CD4-positive, alpha-beta T cell treated with Interferon alpha-2 for 1 hour (primary cell): Measurements from ENCODE around the gene CYSRT1.
A peak's percentile ranks its signal among the peaks of the same experiment; 100 is the strongest.

Source experiments
- DNase-seq, 2 donors: peaks; one replicate each; pipeline ENCODE4 v3.0.0-alpha.2; 2020 to 2022

The CYSRT1 gene

DNA sequence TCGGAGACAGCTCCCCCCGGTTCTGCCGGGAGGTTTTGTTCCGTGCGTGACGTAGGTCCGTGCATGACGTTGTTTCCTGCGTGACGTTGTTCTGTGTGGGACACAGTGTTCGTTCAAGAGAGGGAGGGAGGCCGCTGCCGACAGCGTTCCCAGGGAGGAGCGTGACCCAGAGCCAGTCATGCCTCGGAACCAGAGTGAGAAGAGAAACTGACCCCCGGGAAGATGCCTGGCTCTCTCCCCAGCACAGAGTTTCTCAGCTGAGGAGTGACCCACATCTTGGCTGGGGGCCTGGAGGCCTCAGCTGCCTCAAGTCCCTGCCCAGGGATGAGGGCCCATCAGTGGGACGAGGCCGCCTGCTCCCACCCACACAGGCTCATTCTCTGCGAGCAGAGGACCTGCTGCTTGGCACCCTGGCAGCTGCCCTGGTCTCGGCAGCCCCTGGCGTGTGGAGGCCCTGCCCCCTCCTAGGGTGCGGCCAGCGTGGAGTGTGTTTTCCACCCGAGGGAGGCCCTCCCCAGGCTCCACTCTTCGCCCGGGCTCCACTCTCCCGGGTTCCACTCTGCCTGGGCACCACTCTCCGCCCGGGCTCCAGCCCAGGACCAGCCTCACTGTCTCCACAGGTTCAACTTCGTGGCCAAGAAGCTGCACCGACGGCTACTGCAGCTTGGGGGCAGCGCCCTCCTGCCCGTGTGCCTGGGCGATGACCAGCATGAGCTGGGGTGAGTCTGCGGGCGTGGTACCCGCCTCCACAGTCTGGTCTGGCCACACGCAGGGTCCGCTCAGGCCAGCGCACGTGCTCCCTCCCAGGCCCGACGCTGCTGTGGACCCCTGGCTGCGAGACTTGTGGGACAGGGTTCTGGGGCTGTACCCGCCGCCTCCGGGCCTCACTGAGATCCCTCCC lies 11.6 kb upstream of the CYSRT1 start:
- DNase-seq = no peak

DNA sequence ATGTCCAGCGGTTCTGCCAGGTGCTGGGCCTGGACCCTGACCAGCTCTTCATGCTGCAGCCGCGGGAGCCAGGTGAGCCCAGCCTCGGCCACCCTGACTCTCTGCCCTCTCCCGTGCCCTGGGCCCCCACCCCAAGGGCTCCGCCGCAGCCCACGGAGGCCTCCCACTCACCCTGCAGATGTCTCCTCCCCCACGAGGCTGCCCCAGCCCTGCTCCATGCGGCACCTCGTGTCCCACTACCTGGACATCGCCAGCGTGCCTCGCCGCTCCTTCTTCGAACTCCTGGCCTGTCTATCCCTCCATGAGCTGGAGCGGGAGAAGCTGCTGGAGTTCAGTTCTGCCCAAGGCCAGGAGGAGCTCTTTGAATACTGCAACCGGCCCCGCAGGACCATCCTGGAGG lies 10.4 kb upstream of the CYSRT1 start:
- DNase-seq = no peak

DNA sequence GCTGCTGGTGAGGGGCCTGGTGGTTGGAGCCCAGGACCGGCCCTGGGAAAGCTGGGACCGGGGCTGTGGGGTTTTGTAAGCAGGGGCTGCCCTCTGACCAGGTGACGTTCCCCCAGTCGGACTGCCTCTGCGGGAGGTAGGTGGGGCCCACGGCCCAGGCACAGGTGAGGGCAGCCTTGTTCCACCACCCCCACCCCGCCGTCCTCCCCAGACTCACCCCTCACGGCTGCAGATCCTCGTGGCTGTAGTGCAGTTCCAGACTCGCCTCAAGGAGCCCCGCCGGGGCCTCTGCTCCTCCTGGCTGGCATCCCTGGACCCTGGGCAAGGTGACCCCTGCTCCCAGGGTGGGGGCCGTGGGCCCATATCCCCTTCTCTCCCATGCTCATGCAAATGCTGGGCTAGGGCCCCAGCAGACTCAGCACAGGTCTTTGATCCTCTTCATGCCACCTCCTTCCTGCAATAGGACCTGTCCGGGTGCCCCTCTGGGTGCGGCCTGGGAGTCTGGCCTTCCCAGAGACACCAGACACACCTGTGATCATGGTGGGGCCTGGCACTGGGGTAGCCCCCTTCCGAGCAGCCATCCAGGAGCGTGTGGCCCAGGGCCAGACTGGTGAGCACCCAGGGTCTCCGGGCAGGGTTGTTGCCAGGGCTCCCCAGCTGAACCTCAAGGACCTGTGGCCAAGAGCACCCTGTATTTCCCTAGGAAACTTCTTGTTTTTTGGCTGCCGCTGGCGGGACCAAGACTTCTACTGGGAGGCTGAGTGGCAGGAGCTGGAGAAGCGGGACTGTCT lies 9.6 kb upstream of the CYSRT1 start:
- no peak for DNase-seq

DNA sequence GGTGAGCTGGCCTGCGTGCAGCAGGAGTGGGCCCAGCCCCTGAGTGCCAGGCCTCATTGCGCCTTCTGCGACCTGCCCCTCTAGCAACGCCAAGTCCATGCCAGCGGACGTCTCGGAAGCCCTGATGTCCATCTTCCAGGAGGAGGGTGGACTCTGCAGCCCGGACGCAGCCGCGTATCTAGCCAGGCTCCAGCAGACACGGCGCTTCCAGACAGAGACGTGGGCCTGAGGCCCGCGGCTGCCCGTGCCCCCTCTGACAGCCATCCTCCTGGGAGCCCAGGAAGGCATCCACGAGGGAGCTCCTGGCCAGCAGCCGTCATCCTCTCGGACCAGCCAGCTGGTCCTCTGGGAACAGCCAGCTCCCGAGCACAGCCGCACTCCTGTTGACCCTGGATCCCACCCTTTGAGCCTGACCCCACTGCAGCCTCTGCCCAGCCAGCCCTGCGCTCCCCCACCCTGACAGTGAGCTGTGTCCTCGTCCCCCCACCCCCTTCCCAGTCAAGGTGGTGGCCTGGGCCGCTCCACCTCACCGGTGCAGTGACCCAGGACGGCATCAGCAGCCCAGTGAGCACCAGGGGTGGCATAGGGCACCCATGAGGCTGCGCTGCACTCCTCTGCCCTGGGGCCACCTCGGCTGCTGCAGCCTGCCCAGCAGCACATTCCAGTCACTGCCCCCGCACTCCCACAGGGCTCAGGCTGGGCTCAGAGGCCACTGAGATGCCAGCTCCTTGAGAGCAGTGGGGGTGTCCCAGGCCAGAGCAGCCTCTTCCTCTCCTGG lies 8.6 kb upstream of the CYSRT1 start:
- no peak for DNase-seq

DNA sequence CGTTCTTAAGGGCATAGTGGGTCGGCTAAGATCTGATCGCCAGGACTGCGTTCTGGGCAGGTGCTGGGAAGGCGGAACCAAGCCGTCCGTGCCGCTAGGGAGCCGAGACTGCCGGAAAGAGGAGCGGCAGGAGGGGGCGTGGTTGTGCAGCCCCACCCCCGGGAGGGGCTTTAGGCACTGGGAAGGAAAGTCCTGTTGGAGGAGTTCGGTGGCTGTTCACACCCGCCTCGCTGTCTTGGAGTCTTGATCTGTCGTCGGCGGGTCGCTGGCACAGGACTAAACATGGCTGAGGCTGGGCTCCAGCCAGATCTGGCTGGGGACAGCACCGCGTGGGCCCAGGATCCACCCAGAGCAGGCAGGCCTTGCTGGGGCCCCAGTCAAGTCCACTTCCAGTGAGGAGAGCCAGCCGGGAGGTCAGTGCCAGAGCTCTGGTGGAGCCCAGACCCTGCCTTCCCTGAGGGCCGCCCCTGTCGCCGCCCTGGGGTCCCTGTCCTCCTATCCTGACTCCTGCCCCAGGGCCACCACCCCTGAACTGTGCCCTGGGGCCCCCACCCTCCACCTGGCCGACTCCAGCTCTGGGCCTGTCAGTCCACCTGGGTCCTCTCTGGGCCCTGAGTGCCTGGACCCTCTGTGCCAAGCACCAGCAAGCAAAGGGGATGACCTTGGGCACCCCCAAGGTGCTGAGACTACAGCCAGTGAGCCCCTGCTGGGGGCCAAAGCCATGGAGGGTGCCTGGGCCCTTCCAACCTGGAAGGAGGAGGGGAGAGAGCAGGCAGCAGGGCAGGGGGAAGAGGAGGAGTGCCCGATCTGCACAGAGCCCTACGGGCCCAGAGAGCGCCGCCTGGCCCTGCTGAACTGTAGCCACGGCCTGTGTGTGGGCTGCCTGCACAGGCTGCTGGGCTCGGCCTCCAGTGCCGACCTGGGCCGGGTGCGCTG lies 7.4 kb upstream of the CYSRT1 start:
- no peak for DNase-seq

DNA sequence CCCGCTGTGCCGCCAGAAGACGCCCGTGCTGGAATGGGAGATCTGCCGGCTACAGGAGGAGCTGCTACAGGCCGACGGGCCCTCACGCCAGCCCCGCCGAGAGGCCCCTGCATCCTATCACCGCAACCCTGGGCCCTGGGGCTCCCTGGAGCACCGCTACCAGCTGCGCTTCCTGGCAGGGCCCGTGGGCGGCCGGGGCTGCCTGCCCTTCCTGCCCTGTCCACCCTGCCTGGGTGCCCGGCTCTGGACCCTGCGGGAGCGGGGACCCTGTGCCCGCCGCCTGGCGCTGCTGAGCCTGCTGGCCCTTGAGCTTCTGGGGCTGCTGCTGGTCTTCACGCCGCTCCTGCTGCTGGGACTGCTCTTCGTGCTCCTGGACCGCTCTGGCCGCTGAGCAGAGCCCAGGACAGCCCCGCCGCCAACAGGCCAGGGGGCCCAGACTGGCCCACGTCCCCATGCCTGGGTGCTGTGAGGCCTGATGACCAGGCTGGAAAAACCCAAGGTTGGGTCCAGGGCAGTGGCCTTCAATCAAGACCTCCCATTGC lies 6.7 kb upstream of the CYSRT1 start:
- no peak for DNase-seq

DNA sequence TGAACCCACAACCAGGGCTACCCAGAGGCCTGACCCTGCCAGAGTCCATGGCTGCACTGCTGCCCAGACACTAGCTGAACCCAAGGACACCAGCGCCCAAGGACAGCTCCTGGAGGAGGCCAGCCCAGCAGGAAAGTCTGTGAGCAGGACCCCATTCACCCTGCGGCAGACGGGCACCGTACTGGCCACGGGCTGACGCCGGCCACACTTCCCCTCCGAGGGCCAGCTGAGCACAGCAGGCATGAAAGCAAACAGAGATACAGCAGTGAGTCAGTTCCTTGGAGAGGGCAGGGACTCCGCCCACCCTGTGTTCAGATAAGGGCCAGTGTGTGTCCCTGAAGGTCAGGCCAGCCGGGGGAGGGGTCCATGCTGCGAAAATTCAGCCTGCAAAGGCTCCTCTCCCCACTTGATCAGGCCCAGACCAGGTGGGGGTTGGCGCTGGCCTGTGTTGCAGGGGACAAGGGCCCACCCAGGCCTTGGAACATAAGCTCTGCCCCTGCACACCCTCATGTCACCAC lies 6.2 kb upstream of the CYSRT1 start:
- DNase-seq = no peak

DNA sequence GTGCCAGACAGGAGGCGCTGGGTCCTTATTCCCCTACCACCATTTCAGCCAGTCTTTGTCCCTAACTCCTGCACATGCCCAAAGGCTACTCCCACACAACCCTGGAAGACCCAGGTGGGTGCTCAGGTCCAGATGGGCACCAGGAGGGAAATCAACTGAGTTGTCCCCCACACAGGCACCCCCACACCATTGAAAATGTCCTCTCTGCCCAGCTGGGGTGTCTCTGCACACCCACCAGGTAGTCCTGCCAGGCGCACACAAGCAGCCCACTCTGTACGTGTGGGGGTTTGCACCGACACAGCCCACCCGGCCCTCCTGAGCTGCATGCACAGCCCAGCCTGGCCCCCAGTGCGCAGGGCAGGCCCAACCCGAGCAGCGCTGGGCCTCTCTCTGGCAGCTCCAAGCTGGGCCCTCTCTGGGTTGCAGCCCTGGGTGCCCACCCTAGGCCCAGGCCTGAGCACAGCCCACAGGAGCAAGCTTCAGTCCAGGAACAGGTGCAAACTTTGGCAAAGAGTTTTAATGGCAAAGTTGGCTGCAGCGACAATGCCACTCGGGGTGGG lies 5.1 kb upstream of the CYSRT1 start:
- no peak for DNase-seq

DNA sequence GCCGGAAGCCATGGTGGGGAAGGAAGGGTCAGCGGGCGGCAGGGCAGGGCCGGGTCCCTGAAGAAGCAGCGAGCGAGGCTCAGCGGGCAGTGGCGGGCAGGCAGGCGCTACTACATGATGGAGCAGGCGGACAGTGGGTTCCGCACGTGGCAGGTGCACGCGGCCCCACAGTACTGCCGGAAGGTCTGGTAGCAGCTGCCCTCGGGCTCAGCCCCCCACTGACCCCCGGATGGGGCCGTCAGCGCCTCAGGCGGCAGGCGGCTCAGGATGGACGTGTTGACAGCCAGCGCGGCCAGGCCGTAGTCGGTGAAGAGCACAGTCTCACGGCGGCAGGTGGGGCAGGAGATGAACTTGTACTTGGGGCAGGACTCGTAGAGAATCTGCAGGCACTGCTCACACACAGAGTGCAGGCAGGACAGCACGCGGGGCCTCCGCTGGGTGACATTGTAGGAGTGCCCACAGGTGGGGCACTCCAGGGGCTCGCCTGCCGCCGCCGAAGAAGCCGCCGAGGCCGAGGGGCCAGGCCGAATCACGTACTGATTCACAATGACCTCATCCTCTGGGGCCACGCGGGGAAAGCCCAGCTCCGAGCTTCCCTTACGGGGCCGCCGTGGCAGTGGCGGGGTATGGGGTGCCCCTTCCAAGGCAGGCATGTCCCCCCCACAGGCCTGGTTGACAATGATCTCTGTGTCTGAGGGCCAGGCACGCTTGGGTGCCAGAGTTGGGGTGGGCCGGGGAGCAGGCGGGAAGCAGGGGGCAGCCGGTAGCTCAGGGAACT lies 4.5 kb upstream of the CYSRT1 start:
- no peak for DNase-seq

DNA sequence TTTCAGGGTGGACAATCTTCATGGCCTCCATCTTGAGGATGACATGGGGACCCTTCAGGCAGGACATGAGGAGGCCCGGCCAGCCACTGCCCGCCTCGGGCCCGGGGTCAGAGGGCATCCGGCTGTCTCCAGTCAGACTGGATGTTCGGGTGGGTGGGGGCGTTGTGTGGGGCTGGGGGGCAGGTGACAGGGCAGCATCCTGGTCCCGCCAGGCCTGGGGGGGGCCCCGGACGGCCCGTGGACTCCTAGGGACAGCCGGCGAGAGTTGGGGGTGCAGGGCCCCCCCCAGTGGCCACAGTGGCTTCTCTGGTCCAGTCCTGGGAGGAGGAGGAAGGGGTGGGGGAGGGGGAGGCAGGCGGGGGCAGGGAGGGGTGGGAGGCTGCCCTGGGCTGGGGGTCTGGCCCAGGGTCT lies 3.9 kb upstream of the CYSRT1 start:
- DNase-seq = no peak

DNA sequence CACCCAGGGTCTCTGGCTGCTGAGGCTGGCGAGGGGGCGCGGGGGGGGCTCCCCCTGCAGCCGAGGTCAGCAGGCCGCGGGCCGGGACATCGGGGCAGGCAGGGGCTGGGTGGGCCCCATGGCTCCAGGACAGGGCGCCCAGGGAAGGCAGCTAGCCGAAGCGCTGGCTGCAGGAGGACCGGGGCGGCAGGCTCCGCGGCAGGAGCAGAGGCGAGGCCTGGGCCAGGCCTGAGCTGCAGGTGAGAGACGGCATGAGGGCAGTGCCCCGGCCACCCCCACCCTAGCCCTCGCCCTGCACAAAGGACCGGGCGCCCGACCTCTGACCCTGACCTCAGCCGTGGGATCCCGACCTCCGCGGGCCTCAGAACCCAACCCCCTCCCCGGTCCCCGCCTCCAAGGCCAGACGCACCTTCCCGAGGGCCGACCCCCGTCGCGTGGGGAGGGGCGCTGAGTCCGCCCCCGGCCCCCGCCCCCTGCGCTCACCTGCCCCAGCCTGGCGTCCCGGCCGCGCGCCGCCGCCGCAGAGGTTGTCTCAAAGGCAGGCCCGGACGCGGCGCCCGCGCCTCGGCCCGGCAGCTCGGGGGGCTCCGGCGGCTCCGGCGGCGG lies 3.4 kb upstream of the CYSRT1 start:
- DNase-seq = no peak

DNA sequence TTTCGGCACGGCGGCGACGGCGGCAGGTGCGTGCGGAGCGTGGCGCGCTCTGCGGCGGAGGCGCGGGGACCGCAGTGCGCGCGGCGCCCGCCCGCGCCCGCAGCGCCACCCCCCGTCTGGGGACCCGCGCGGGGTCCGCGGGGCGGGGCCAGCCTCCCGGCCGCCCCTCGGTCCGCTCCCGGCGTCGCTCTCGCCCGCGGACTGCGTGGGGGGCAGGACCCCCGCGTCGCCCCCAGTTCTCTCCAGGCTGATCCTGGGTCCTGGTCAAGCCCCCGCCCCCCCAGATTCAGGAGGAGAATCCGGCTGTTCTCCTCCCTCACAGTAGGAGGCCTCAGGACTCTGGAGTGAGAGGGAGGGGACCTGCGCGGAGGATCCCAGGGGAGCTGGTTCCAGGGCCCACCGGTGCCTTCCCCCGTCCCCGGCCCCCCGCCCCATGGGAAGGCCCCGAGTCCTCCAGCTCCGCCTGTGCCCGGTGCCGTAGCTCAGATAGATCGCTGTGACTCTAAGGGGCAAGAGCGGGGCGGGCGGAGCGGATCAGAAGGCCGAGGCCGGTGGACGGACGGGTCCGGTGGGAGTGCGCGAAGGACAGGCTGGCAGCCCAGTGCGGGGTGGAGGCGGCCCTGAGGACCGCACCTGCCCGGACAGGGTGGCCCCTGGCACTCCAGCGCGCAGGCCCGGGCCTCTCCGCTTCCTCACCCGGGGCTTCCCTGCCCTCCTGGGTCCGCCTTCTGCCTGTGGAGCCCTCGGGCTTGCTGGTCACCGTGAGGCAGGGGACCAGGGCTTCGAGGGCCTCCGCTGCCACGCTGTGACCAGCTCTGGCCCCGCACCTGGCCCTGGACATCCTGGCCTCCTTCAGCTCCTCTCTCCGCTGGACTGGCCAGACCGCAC lies 2.5 kb upstream of the CYSRT1 start, which contains the start of gene RNF208:
TSS of gene RNF208 (minus strand) at position 51 of the 888 bp plus-strand sequence. CDS start 1,028 bp downstream, outside the sequence.
- no peak for DNase-seq

DNA sequence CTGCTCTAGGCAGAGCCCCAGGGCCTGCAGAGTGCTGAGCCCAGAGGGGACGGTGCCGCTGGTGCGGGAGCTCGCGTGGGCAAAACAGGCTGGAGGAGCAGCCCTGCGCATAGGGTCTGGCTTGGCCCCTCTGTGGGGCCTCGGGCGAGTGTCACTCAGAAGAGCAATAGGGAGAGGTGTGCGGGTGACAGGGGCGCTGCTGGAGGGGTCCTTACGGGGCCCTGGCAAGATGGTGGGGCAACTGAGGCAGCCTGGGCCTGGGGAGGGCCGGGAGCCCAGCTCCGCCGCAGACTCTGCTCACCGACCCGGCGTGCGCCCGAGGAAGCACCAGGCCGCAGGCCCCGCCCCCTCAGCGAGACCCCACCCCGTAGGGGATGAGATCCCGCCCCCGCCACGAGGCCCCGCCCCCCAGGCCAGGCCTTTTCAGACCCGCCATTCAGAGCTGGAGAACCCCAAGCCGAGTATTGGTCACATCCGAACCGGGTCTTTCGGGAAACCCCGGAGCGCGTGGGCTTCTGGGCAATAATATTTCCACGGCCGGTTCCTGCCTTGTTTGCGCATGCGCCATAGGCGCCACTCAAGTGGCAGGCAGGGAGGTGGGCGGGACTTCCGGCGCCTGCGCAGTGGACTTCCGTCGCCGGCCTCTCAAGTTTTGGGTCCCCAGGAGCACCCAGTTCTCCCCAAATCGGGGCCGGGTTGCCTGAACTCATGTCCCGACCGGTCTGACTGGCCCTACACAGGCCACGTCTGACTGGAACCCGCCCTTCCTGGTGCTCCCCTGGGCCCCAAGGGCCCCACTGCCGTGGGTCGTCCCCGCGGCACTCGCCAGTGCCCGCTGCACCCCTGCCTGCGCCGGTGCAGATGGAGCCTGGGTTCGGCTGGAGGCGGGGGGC lies 1.6 kb upstream of the CYSRT1 start:
- peak; percentile 99 to 100 for DNase-seq

DNA sequence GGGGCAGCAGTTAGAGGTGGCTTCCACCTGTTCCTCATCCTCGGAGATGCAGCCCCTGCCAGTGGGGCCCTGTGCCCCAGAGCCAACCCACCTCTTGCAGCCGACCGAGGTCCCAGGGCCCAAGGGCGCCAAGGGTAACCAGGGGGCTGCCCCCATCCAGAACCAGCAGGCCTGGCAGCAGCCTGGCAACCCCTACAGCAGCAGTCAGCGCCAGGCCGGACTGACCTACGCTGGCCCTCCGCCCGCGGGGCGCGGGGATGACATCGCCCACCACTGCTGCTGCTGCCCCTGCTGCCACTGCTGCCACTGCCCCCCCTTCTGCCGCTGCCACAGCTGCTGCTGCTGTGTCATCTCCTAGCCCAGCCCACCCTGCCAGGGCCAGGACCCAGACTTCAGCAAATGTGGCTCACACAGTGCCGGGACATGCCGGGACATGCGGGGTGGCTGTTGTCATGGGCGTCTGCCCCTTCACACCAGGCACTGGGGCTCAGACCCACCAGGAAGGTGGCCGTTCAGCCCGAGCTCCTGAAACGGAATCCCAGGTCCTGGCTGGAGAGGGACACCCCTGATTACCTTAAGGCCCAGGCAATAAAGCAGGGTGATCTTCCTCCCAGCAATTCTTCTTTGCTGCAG lies 841 bp downstream of the CYSRT1 start:
- no peak for DNase-seq

DNA sequence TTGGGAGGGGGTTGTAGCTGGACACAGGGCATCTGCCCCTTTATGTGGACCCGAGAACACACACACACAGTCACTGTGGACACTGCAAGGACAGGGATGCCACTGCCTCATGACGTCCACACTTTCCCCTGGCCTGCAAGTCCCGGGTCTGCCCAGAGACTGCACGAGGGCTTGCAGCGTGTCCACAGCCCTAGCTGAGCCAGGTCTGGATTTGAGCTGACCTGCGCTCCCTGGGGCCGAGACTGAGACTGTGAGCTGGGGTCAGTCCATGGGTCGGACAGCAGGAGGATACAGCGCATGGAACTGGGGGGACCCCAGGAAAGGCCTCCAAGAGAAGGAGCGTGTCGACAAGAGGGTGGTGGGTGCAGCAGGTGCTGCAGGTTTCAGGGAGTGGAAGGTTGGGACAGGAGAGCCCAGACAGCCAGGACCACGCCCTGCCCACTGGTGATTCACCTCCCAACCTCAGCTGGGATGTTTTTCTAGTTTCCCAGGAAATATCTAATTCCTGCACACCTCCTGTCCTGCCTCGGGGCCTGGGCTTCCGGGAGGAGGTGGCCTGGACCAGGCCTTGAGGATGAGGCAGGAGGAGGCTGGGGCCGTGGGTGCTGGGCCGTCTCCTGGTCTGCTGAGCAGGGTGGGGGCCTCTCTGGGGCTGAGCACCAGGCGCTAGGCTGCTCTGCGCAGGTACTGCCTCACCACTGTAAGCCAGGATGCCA lies 1.5 kb downstream of the CYSRT1 start:
- no peak for DNase-seq

DNA sequence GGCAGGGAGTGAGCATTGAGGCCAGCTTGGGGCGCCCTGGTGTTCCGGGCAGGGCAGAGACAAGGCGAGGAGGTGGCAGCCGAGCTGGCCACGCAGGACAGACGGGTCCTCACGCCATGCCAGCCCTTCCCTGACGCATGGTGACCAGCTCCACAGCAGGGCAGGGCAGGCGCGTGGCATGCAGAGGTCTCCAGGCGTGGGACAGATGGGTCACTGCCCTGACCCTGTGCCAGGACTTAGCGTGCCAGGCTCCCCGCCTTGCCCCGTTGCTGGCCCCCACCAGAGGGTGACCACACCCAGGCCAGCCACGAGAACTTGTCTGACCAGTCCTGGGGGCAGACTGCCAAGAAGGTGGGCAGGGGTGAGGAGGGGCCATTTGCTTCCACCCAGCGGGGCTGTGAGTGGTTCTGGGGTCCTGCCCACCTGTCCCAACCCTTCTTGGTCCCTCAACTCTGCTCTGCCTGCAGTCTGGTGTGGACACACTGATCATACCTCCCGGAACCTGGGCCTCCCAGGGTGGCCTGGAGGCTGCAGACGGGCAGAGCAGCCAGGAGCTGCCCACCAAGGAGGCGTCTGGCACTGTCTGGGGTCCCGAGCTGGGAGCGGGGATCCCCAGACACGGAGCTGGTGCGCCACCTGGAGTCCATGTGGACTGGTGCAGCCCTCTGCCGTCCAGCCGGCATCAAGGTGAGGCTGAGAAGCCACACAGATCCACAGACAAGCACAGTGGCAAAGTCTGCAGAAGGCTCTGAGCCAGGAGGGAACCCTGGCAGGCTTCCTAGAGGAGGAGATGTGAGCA lies 2.3 kb downstream of the CYSRT1 start, which contains the start of gene RNF224:
TSS of gene RNF224 (plus strand) at position 449 of the 799 bp plus-strand sequence. CDS start 834 bp downstream, outside the sequence.
- peak; percentile 81 to 86 for DNase-seq
